Kidney (tissue), 14 donors: Measurements from ENCODE around the gene DBP. TPM values are rescaled to one million over a fixed set of nuclear protein-coding genes. Genes with fewer than 3 reads are reported as not detected.

Source experiments
- DNase-seq, 5 donors: peaks; one replicate each; pipeline ENCODE4 v3.0.0-alpha.2; 2013 to 2020
- FAIRE-seq: peaks from 2 replicates; lab custom pipeline; 2012; peaks lifted over from hg19 to GRCh38; lab: Jason Lieb, UNC
- H3K27ac ChIP-seq, 2 donors: one replicate each; pipeline ENCODE4 v1.7.0; 2013; ENCODE audit warnings: low read depth in 2 of 2, low read length in 2 of 2, inconsistent platforms in 1 of 2
- H3K27me3 ChIP-seq: one replicate; pipeline ENCODE4 v1.7.1; 2013; ENCODE audit warnings: low read length, inconsistent platforms; ENCODE audit not compliant: control insufficient read depth, insufficient read depth
- H3K36me3 ChIP-seq, 3 donors: one replicate each; pipeline versions ENCODE4 v1.7.0 to v1.7.1; 2013; ENCODE audit warnings: low read length in 3 of 3, control low read depth in 1 of 3, inconsistent platforms in 1 of 3; ENCODE audit not compliant: insufficient read depth in 3 of 3, control insufficient read depth in 2 of 3
- H3K4me1 ChIP-seq, 3 donors: one replicate each; pipeline versions ENCODE4 v1.7.0 to v1.7.1; 2013; ENCODE audit warnings: low read length in 3 of 3, inconsistent platforms in 1 of 3, low read depth in 1 of 3; ENCODE audit not compliant: control insufficient read depth in 2 of 3, insufficient read depth in 2 of 3
- H3K4me3 ChIP-seq, 3 donors: one replicate each; pipeline versions ENCODE4 v1.7.0 to v1.8.1; 2013; ENCODE audit warnings: low read length in 3 of 3, control low read depth in 1 of 3, inconsistent platforms in 1 of 3
- H3K9ac ChIP-seq, 3 donors: one replicate each; pipeline versions ENCODE4 v1.7.0 to v1.7.1; 2013; ENCODE audit warnings: low read length in 3 of 3, control low read depth in 1 of 3, inconsistent platforms in 1 of 3
- H3K9me3 ChIP-seq, 3 donors: one replicate each; pipeline versions ENCODE4 v1.7.0 to v1.7.1; 2013; ENCODE audit warnings: low read length in 3 of 3, control low read depth in 1 of 3, inconsistent platforms in 1 of 3; ENCODE audit not compliant: control insufficient read depth in 2 of 3, insufficient read depth in 1 of 3
- CTCF ChIP-seq: IDR thresholded peaks from 3 replicates; pipeline ENCODE4 v1.5.1; 2012; ENCODE audit warnings: mild to moderate bottlenecking, moderate library complexity, borderline replicate concordance; ENCODE audit not compliant: insufficient read depth; ENCODE audit errors: extremely low read depth
- intact Hi-C: fragments of 100-400 bp; cut with DNase I; formaldehyde crosslinking; loops from one replicate; pipeline ENCODE4 v1.11.1; 2022
- polyA plus RNA-seq: library from polyadenylated mRNA; stranded (reverse); fragments of 350-450 nt; fragmentation: Illumina TruSeq; extraction: RNeasy Lipid Tissue Mini Kit (QIAGEN cat#74804); gene quantifications from one replicate; pipeline ENCODE4 v1.2.3, GENCODE V29; 2014; ENCODE audit warnings: low read depth, low replicate concordance; ENCODE audit not compliant: insufficient read depth
- total RNA-seq: library from RNA; stranded (reverse); fragmentation: NEBNext Ultra II Directional; extraction: Animal tissue kit (Norgen Biotek cat#: 25700); gene quantifications from one replicate; pipeline ENCODE4 v1.2.1, GENCODE V29; 2021
- donor health status: control.
- donor health status: control.
- donor health status: control.
- donor health status: control.
- donor health status: control.
- donor health status: DM: yes; HTN: yes; CAD: no.
- donor health status: Normal renal cell carcinoma (clear cell type).

The DBP gene
- total and polyA plus RNA-seq, 2 donors from 2014 or later = 14.5 to 20.4 TPM

GRCh38 chr19:48618278-48618915 lies 18.8 kb downstream of the DBP start:
- no peaks in the 10 kb centered on the region for H3K27me3 ChIP-seq
- peak overlapping the region; percentile 77 to 99 (median 98) for H3K9ac ChIP-seq
- peak overlapping the region; percentile 81 to 90 for H3K27ac ChIP-seq
- FAIRE-seq (no peak), DNase-seq (peak in 1 of 5 donors; percentile 83)
- intact Hi-C loops = no loop called here
- H3K4me1 ChIP-seq = peaks cover under 1 to 20% (median 11%) of the 10 kb centered on the region in 3 donors
- TF ChIP-seq CTCF = no peak
- no peaks in the 10 kb centered on the region for H3K9me3 ChIP-seq
- H3K4me3 ChIP-seq = peak overlapping the region; percentile 95 to 100 (median 97)
- H3K36me3 ChIP-seq = peaks cover 0 to 18% (median 15%) of the 10 kb centered on the region in 3 donors

GRCh38 chr19:48617146-48617937 lies 19.8 kb downstream of the DBP start:
- intact Hi-C loops = no loop called here
- peaks cover 0 to 18% (median 13%) of the 10 kb centered on the region in 3 donors for H3K36me3 ChIP-seq
- peak overlapping the region; percentile 3 to 100 (median 97) for H3K4me3 ChIP-seq
- no peaks in the 10 kb centered on the region for H3K9me3 ChIP-seq
- no peak for TF ChIP-seq CTCF
- DNase-seq (peak in 1 of 5 donors; percentile 59), FAIRE-seq (no peak)
- peaks cover 0 to 18% (median 9%) of the 10 kb centered on the region in 3 donors for H3K4me1 ChIP-seq
- H3K27me3 ChIP-seq = no peaks in the 10 kb centered on the region
- H3K9ac ChIP-seq = peak overlapping the region in 2 of 3 donors; percentile 98 to 99
- no peak overlapping the region for H3K27ac ChIP-seq

GRCh38 chr19:48616491-48617056 lies 20.6 kb downstream of the DBP start:
- peaks cover 0 to 18% (median 11%) of the 10 kb centered on the region in 3 donors for H3K36me3 ChIP-seq
- no peak overlapping the region for H3K9ac ChIP-seq
- TF ChIP-seq CTCF = no peak
- no peak overlapping the region for H3K27ac ChIP-seq
- peaks cover 0 to 18% (median 9%) of the 10 kb centered on the region in 3 donors for H3K4me1 ChIP-seq
- H3K27me3 ChIP-seq = no peaks in the 10 kb centered on the region
- no peak overlapping the region for H3K4me3 ChIP-seq
- no peak for FAIRE-seq
- intact Hi-C loops = no loop called here
- peak in 1 of 5 donors; percentile 48 for DNase-seq
- H3K9me3 ChIP-seq = no peaks in the 10 kb centered on the region
